GM21528 (cell line): ENCODE data around the gene GALR3.

Source experiments
- ATAC-seq: cut with Tn5 transposase; IDR thresholded peaks from one replicate; pipeline ENCODE4 v1.9.1; 2021; ENCODE audit warnings: mild to moderate bottlenecking, moderate library complexity; ENCODE audit not compliant: unreplicated experiment, low FRiP score

GALR3 gene

GRCh38 chr22:37802310-37803194, 20.6 kb upstream of the GALR3 start:
- no peak for ATAC-seq

GRCh38 chr22:37803195-37803638, 20.0 kb upstream of the GALR3 start:
- no peak for ATAC-seq

GRCh38 chr22:37803639-37804351, 19.4 kb upstream of the GALR3 start:
- no peak for ATAC-seq

GRCh38 chr22:37804352-37804880, 18.8 kb upstream of the GALR3 start:
- no peak for ATAC-seq

- no peak for ATAC-seq
Observed at GRCh38 chr22:37804881-37805809, 18.0 kb upstream of the GALR3 start.

GRCh38 chr22:37805810-37806277, 17.3 kb upstream of the GALR3 start:
- no peak for ATAC-seq

GRCh38 chr22:37806409-37807333, 16.5 kb upstream of the GALR3 start:
- ATAC-seq: no peak

- ATAC-seq: peak; percentile 67
Observed at GRCh38 chr22:37807410-37808293, 15.5 kb upstream of the GALR3 start, which contains the start of gene GCAT. GCAT (plus strand) TSS chr22:37807934; CDS start chr22:37807968, 34 bp downstream.

GRCh38 chr22:37808294-37808657, 14.9 kb upstream of the GALR3 start:
- ATAC-seq: no peak

GRCh38 chr22:37809672-37810333, 13.4 kb upstream of the GALR3 start:
- ATAC-seq: no peak

- no peak for ATAC-seq
Observed at GRCh38 chr22:37811867-37812266, 11.3 kb upstream of the GALR3 start.

- no peak for ATAC-seq
Observed at GRCh38 chr22:37812869-37813678, 10.1 kb upstream of the GALR3 start.

GRCh38 chr22:37815593-37815992, 7.6 kb upstream of the GALR3 start:
- ATAC-seq: no peak

GRCh38 chr22:37816543-37817180, 6.5 kb upstream of the GALR3 start:
- ATAC-seq: no peak

GRCh38 chr22:37817705-37818408, 5.3 kb upstream of the GALR3 start:
- ATAC-seq: no peak
